Retinal pigment epithelial cell (primary cell): ENCODE results near the gene C2CD5.
"Not testable (repeated sequence)": the region's sequence is repeated elsewhere in the genome, so short reads cannot be mapped to it uniquely, and the experiment has no call there.

Experiments
- DNase-seq: peaks from one replicate; pipeline ENCODE4 v3.0.0-alpha.2; 2010; ENCODE audit warnings: low read depth
- H3K4me3 ChIP-seq: 2 replicates; pipeline ENCODE4 v1.5.1; 2011; ENCODE audit warnings: mild to moderate bottlenecking, low read length, control low read depth, moderate library complexity
- TF ChIP-seq, protein P1 (sequence below): conservative IDR thresholded peaks from 2 replicates; pipeline ENCODE4 v1.5.1; 2011; ENCODE audit warnings: low read depth, low read length, control low read depth, inconsistent platforms

The C2CD5 gene

DNA sequence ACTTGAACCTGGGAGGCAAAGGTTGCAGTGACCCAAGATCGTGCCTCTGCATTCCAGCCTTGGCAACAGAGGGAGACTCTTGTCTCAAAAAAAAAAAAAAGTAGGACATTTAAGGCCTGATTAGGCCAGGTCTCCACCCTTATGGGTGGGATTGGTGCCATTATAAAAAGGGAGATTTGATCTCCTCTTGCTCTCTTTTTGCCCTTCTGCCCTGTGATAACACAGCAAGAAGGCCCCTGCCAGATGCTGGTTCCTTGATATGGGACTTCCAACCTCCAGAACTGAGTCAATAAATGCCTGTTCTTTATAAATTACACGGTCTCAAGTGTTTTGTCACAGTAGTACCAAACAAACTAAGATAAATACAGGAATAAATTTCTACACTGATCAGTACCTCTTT, 81.0 kb downstream of the C2CD5 start:
- no peak for DNase-seq
- no peak overlapping the region for H3K4me3 ChIP-seq
- TF ChIP-seq, protein P1, sequence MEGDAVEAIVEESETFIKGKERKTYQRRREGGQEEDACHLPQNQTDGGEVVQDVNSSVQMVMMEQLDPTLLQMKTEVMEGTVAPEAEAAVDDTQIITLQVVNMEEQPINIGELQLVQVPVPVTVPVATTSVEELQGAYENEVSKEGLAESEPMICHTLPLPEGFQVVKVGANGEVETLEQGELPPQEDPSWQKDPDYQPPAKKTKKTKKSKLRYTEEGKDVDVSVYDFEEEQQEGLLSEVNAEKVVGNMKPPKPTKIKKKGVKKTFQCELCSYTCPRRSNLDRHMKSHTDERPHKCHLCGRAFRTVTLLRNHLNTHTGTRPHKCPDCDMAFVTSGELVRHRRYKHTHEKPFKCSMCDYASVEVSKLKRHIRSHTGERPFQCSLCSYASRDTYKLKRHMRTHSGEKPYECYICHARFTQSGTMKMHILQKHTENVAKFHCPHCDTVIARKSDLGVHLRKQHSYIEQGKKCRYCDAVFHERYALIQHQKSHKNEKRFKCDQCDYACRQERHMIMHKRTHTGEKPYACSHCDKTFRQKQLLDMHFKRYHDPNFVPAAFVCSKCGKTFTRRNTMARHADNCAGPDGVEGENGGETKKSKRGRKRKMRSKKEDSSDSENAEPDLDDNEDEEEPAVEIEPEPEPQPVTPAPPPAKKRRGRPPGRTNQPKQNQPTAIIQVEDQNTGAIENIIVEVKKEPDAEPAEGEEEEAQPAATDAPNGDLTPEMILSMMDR: no peak

DNA sequence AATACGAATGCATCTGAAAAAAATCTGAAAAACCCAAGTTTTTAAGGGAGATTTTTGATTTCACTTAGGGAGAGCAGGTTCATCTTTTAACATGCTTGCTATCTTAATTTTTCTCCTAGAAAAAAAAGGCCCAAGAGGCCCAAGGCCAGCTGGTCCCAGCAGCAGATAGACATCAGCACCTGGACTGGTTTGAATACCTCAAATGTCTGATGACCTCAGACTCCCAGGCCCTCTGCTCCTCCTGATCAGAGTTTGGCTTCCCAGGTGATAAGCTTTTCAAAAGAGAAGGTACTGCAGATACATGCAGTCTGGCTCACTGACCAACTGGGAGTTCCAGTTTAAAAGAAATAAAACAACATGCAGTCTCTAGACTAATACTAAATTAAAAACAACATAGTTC, 82.6 kb downstream of the C2CD5 start:
- no peak for DNase-seq
- H3K4me3 ChIP-seq: no peak overlapping the region
- TF ChIP-seq, protein P1: no peak

DNA sequence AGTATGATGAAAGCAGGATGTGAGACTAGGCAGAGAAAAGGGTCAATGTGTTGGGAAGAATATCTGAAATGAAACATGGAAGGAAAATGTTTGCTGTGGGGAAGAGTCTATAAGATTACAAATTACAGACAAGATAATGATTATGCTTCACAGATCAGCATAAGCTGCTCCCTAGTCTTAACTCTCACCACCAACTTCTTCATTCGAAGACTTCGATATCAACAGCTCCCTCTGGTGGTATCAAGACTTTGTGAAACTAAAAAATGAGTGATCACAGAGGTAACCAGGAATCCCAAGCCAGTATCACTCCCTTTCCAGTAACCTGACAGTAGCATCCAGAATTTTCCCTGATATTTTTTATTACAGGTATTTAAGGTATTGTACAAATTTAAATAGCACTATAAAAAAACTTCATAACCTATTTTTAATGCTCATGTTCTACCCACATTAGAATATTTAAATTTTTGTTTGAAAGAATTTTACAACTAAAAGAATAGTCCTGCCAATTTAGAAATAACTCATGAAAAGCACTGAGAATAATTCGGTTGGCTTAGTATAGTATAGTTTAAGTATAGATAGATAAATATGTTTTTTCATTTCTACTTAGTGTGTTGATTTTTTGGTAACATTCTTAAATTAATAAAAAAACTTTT, 84.4 kb downstream of the C2CD5 start:
- no peak overlapping the region for H3K4me3 ChIP-seq
- DNase-seq: no peak
- TF ChIP-seq, protein P1: peak; percentile 71

DNA sequence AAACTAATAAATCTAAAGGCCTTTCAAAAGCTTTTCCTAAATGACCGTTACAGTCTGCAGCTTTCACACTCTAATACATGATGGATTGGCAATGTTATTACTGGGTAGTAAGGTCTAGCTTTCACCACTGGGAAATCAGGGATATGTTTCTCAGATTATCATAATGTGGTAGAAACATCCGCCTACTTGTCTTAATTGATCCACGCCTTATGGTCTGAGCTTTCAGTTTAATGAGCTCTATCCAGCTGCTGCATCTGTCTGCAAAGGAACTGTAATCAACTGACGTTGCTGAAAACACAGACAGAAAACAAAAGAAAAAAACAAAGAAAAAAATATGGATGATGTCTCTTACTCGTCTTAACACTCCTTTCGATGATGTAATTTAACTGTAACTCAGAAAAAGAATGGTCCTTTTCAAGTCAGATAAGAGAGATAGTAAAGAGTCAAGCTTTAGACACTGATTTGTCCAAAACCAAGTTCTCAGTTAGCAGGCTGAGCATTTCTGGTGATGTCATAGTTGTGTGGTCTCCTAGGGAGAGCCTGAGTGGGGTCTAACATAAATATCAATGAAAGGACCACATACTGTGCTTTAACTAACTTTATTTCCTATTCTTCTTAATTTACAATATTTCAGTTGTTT, 85.9 kb downstream of the C2CD5 start:
- TF ChIP-seq, protein P1: no peak
- DNase-seq: no peak
- H3K4me3 ChIP-seq: no peak overlapping the region

DNA sequence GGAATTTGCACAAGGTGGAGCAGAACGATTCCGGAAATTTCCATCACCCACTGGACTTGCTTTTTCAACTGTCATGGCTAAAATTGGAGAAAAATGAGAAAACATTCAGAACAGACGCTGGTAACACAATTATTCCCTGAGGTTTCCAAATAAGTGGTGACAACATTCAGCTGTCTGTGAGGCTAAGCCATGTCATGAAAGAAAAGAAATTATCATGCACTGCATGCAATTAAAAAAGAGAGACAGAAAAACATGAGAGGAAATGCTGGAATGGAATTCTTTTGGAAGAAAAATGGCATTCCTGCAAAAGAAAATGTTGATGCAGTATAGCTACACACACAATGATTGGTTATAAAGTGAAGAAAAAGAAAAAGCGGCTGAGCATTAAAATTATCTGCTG, 87.3 kb downstream of the C2CD5 start:
- DNase-seq: no peak
- TF ChIP-seq, protein P1: no peak
- H3K4me3 ChIP-seq: no peak overlapping the region

DNA sequence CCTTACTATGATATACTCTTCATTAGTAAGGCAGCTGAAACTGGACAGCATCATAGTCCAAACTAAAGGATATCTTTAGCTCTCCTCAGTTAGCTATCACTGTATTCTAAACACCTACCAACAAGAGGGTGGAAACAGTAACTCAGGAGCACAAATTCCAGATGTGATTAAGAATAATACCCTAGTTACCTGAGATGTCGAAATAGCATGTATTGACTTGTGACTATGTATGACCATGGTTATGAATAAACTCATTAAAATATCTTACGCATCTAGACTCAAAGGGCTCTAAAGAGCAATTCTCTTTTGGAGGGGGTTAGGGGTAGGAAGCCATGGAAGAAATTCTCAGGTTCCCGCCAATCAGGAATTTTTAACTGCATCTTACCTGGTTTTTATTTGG, 90.8 kb downstream of the C2CD5 start:
- TF ChIP-seq, protein P1: no peak
- H3K4me3 ChIP-seq: no peak overlapping the region
- DNase-seq: no peak

DNA sequence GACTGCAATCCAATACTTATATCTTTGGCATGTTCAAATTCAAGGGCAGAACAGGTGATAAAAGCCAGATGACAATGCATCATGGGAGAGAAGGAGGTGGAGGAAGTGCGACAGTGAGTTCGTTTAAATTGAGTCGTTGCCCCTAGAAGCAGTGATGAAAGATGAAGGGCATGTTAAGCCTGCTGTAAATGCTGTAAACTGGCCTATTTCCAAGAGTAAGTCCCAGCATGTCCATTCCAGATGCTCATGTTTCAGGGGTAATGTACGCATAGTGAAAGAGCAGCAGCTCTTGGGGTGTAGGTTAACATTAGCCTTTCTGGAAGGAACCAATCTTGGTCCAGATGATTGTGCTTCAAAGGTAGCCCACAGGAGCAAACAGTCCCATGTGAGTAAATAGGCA, 97.1 kb downstream of the C2CD5 start:
- peak; percentile 69 for DNase-seq
- TF ChIP-seq, protein P1: no peak

DNA sequence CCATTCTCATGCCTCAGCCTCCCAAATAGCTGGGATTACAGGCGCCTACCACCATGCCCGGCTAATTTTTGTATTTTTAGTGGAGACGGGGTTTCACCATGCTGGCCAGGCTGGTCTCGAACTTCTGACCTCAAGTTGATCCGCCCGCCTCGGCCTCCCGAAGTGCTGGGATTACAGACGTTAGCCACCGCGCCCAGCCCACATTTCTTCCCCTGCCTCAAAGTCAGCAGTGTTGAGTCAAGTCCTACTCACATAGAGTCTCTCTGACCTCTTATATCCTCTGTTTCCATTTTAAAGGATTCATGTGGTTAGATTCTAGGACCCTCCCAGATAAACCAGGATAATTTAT, 100.1 kb downstream of the C2CD5 start:
- H3K4me3 ChIP-seq, DNase-seq: not testable (repeated sequence)

More for the DNA sequence above, 97.1 kb downstream of the C2CD5 start:
- no peak overlapping the region for H3K4me3 ChIP-seq
